Transverse colon (tissue), 4 donors: ENCODE results near the gene NEK6.

Experiments used
- EP300 ChIP-seq: sonication (generic); formaldehyde crosslinking; IDR thresholded peaks from one replicate; pipeline ENCODE4 v1.6.1; 2017; ENCODE audit warnings: antibody characterized with exemption, low read depth
- POLR2A ChIP-seq: fragments of 450-650 bp; IDR thresholded peaks from one replicate; pipeline ENCODE4 v1.6.1; 2016; ENCODE audit warnings: antibody characterized with exemption, mild to moderate bottlenecking, moderate library complexity
- POLR2AphosphoS5 ChIP-seq, 3 donors: sonication (generic); formaldehyde crosslinking; IDR thresholded peaks; one replicate each; pipeline ENCODE4 v1.6.1; 2016; ENCODE audit warnings: antibody characterized with exemption in 3 of 3
- TF ChIP-seq, protein P1 (sequence below), 5 experiments: fragments of 200-600 bp in 3 of 5; fragments of 450-650 bp in 2 of 5; sonication (generic) in 3 of 5; IDR thresholded peaks; 1 replicate in 2 of 5; 2 replicates in 3 of 5; pipeline ENCODE4 v1.5.1; 2016 to 2017; ENCODE audit warnings: antibody characterized with exemption in 5 of 5, inconsistent platforms in 3 of 5, mild to moderate bottlenecking in 2 of 5, moderate library complexity in 1 of 5

DNA sequence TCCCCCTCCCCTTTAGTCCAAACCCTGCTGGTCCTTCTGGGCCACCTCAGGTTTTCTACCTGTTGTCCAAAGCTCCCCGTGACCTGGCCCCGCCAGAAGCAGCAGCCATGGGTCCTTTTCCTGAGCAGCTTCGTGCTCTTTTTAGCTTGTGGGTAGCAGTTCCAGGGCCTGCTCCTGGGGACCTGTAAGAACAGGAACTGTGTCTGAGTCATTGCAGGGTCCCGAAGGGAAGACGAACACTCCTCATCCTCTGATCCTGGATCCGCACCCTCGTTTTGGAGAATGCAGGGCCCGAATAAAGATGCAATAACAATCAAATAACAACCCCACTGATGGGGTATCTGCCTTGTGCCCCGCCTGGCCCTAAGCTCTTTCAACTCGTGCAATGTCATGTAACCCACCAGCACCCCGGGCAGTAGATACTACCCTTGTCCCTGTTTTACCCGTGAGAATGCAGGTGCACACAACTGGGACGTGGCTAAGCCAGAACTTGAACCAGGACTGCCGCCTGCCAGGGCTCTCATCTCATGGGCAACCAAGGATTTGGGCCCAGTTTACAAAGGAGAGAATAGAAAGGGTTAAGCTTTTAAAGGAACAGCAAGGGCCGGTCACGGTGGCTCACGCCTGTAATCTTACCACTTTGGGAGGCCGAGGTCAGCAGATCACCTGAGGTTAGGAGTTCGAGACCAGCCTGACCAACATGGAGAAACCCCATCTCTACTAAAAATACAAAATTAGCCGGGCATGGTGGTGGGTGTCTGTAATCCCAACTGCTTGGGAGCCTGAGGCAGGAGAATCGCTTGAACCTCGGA lies 33.2 kb downstream of the NEK6 start:
- TF ChIP-seq POLR2A: no peak
- no peak for TF ChIP-seq EP300
- TF ChIP-seq, protein P1, sequence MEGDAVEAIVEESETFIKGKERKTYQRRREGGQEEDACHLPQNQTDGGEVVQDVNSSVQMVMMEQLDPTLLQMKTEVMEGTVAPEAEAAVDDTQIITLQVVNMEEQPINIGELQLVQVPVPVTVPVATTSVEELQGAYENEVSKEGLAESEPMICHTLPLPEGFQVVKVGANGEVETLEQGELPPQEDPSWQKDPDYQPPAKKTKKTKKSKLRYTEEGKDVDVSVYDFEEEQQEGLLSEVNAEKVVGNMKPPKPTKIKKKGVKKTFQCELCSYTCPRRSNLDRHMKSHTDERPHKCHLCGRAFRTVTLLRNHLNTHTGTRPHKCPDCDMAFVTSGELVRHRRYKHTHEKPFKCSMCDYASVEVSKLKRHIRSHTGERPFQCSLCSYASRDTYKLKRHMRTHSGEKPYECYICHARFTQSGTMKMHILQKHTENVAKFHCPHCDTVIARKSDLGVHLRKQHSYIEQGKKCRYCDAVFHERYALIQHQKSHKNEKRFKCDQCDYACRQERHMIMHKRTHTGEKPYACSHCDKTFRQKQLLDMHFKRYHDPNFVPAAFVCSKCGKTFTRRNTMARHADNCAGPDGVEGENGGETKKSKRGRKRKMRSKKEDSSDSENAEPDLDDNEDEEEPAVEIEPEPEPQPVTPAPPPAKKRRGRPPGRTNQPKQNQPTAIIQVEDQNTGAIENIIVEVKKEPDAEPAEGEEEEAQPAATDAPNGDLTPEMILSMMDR (IDR thresholded peaks at IDR 0.05): no peak
- no peak for TF ChIP-seq POLR2AphosphoS5 (IDR thresholded peaks at IDR 0.05)
